ENCODE data around the gene PBXIP1. TPM values are rescaled to one million over a fixed set of nuclear protein-coding genes. Genes with fewer than 3 reads are reported as not detected.

The PBXIP1 gene
- total and polyA plus RNA-seq, 7 experiments from 2014 or later: 107 to 390 (median 355) TPM

- ATAC-seq: no peak
- Mint-ChIP-seq H3K9me3 (no peaks in the 10 kb centered on the region), H3K4me1 (peaks cover 0 to 11% (median 5%) of the 10 kb centered on the region in 7 donors), H3K36me3 (peaks cover 0 to 3% (median 0%) of the 10 kb centered on the region in 5 donors), H3K4me3 (no peak overlapping the region), H3K27ac (no peak overlapping the region), H3K27me3 (peaks cover 0 to 22% (median 3%) of the 10 kb centered on the region in 5 donors)
- ChIA-PET CTCF (interaction anchor here (0.7 kb wide), 1 partner anchor 20 kb away, joined by 4 read pairs; no protein-coding TSS in a partner anchor), POLR2A (no interaction called here)
- intact Hi-C loops (cut with micrococcal nuclease): no loop called here
- H3K9me3 ChIP-seq (ENCODE audit: control insufficient read depth in 2 of 3, low read length in 3 of 3): no peaks in the 10 kb centered on the region
- H3K4me3 ChIP-seq (ENCODE audit: low read length): no peak overlapping the region
- no peaks in the 10 kb centered on the region for H3K27me3 ChIP-seq (ENCODE audit: control insufficient read depth in 2 of 2, insufficient read depth in 2 of 2, low read length in 2 of 2)
- no peak for DNase-seq
- H3K36me3 ChIP-seq (ENCODE audit: control insufficient read depth in 2 of 3, insufficient read depth in 3 of 3, low read length in 3 of 3): no peaks in the 10 kb centered on the region
- H3K4me1 ChIP-seq (ENCODE audit: control insufficient read depth in 2 of 2, insufficient read depth in 2 of 2, low read length in 2 of 2): no peaks in the 10 kb centered on the region
- H3K27ac ChIP-seq (ENCODE audit: low read depth, low read length): no peak overlapping the region
Observed at GRCh38 chr1:154895798-154896197, 60.1 kb downstream of the PBXIP1 start.

Small RNAs within 50 kb of the gene (microRNA-seq; reads per million reads assigned to microRNA genes)
- gene MIR4258 (ENCODE audit: borderline microRNAs expressed): not detected

Other genes with a start within 250 kb of the PBXIP1 start
- gene KCNN3, start 85.8 kb downstream of the PBXIP1 start, total RNA-seq: under 1 TPM in 4 of 5 experiments, not detected in 1; 0.05 to 0.29 (median 0.15) TPM
- gene KCNN3, start 85.8 kb downstream of the PBXIP1 start, polyA plus RNA-seq: not detected
- 10 to 100 TPM; 11.3 to 35.1 (median 12.6) TPM for gene PMVK, start 19.4 kb downstream of the PBXIP1 start, total RNA-seq
- 10 to 100 TPM; 38.7 to 41.4 TPM for gene PMVK, start 19.4 kb downstream of the PBXIP1 start, polyA plus RNA-seq
- gene PYGO2, start 5.7 kb upstream of the PBXIP1 start, total RNA-seq: 10 to 100 TPM; 33.0 to 69.5 (median 46.2) TPM
- gene PYGO2, start 5.7 kb upstream of the PBXIP1 start, polyA plus RNA-seq: 10 to 100 TPM; 33.0 to 64.0 TPM
- gene SHC1, start 14.6 kb upstream of the PBXIP1 start, total RNA-seq: 10 to 100 TPM; 71.0 to 76.9 (median 73.7) TPM
- 10 to 100 TPM; 29.6 to 38.3 TPM for gene SHC1, start 14.6 kb upstream of the PBXIP1 start, polyA plus RNA-seq
- gene CKS1B, start 18.6 kb upstream of the PBXIP1 start, total RNA-seq: 100 to 1,000 TPM in 1 of 5 experiments, 10 to 100 TPM in 3, 1 to 10 TPM in 1; 8.4 to 105 (median 10.2) TPM
- gene CKS1B, start 18.6 kb upstream of the PBXIP1 start, polyA plus RNA-seq: 10 to 100 TPM; 37.1 to 55.2 TPM
- gene FLAD1, start 27.2 kb upstream of the PBXIP1 start, total RNA-seq: 10 to 100 TPM; 24.4 to 50.2 (median 50.0) TPM
- 10 to 100 TPM; 33.3 to 45.8 TPM for gene FLAD1, start 27.2 kb upstream of the PBXIP1 start, polyA plus RNA-seq
- gene LENEP, start 37.5 kb upstream of the PBXIP1 start, total RNA-seq: 1 to 10 TPM in 3 of 5 experiments, not detected in 2; 1.4 to 3.2 (median 2.6) TPM
- not detected for gene LENEP, start 37.5 kb upstream of the PBXIP1 start, polyA plus RNA-seq
- gene ZBTB7B, start 46.7 kb upstream of the PBXIP1 start, total RNA-seq: 100 to 1,000 TPM in 1 of 5 experiments, 10 to 100 TPM in 4; 42.7 to 139 (median 61.0) TPM
- 1 to 10 TPM; 3.0 to 6.7 TPM for gene ZBTB7B, start 46.7 kb upstream of the PBXIP1 start, polyA plus RNA-seq
- gene DCST2, start 77.7 kb upstream of the PBXIP1 start, total RNA-seq: 1 to 10 TPM in 4 of 5 experiments, under 1 TPM in 1; 0.22 to 3.3 (median 2.4) TPM
- gene DCST2, start 77.7 kb upstream of the PBXIP1 start, polyA plus RNA-seq: not detected
- gene DCST1, start 77.7 kb upstream of the PBXIP1 start, total RNA-seq: under 1 TPM in 3 of 5 experiments, not detected in 2; 0.19 to 0.78 (median 0.42) TPM
- not detected for gene DCST1, start 77.7 kb upstream of the PBXIP1 start, polyA plus RNA-seq
- 10 to 100 TPM; 16.9 to 53.7 (median 28.8) TPM for gene ADAM15, start 95.2 kb upstream of the PBXIP1 start, total RNA-seq
- gene ADAM15, start 95.2 kb upstream of the PBXIP1 start, polyA plus RNA-seq: 1 to 10 TPM; 5.8 to 8.5 TPM
- gene EFNA4, start 107.6 kb upstream of the PBXIP1 start, total RNA-seq: 1 to 10 TPM; 3.9 to 9.4 (median 7.7) TPM
- 1 to 10 TPM; 2.1 to 3.9 TPM for gene EFNA4, start 107.6 kb upstream of the PBXIP1 start, polyA plus RNA-seq
- gene EFNA3, start 122.7 kb upstream of the PBXIP1 start, total RNA-seq: 1 to 10 TPM in 4 of 5 experiments, under 1 TPM in 1; 0.42 to 4.0 (median 2.7) TPM
- under 1 TPM; 0.51 to 0.72 TPM for gene EFNA3, start 122.7 kb upstream of the PBXIP1 start, polyA plus RNA-seq
- gene EFNA1, start 171.8 kb upstream of the PBXIP1 start, total RNA-seq: 1 to 10 TPM in 4 of 5 experiments, not detected in 1; 4.0 to 7.3 (median 5.6) TPM
- 10 to 100 TPM; 11.1 to 16.8 TPM for gene EFNA1, start 171.8 kb upstream of the PBXIP1 start, polyA plus RNA-seq
- 10 to 100 TPM; 21.1 to 35.6 (median 24.3) TPM for gene SLC50A1, start 179.8 kb upstream of the PBXIP1 start, total RNA-seq
- 10 to 100 TPM; 51.0 to 64.8 TPM for gene SLC50A1, start 179.8 kb upstream of the PBXIP1 start, polyA plus RNA-seq
- gene DPM3, start 184.4 kb upstream of the PBXIP1 start, total RNA-seq: 10 to 100 TPM; 29.1 to 50.4 (median 43.8) TPM
- 100 to 1,000 TPM in 1 of 2 donors, 10 to 100 TPM in 1; 99.2 to 128 TPM for gene DPM3, start 184.4 kb upstream of the PBXIP1 start, polyA plus RNA-seq
- gene KRTCAP2, start 217.2 kb upstream of the PBXIP1 start, total RNA-seq: 100 to 1,000 TPM in 4 of 5 experiments, 10 to 100 TPM in 1; 97.4 to 236 (median 155) TPM
- 100 to 1,000 TPM; 450 to 469 TPM for gene KRTCAP2, start 217.2 kb upstream of the PBXIP1 start, polyA plus RNA-seq
- gene TRIM46, start 217.8 kb upstream of the PBXIP1 start, total RNA-seq: 10 to 100 TPM in 1 of 5 experiments, 1 to 10 TPM in 4; 3.5 to 21.9 (median 4.1) TPM
- 1 to 10 TPM in 1 of 2 donors, under 1 TPM in 1; 0.69 to 1.3 TPM for gene TRIM46, start 217.8 kb upstream of the PBXIP1 start, polyA plus RNA-seq